H9 (cell line): ENCODE data around the gene ZC3H12D. TPM values are rescaled to one million over a fixed set of nuclear protein-coding genes. Genes with fewer than 3 reads are reported as not detected.

Experiments used
- DNase-seq: peaks from one replicate; pipeline ENCODE4 v3.0.0-alpha.2; 2017
- H2AFZ ChIP-seq: one replicate; pipeline ENCODE4 v1.6.1; 2013; ENCODE audit warnings: mild to moderate bottlenecking, low read length, control low read depth, moderate library complexity
- H2AK5ac ChIP-seq: 2 replicates; pipeline ENCODE4 v1.6.1; 2013; ENCODE audit warnings: low read length, control low read depth, mixed read lengths; ENCODE audit not compliant: insufficient read length
- H2BK120ac ChIP-seq: one replicate; pipeline ENCODE4 v1.6.1; 2013; ENCODE audit warnings: low read depth, mild to moderate bottlenecking, low read length, control low read depth, inconsistent platforms; ENCODE audit not compliant: poor library complexity, severe bottlenecking
- H2BK12ac ChIP-seq: 2 replicates; pipeline ENCODE4 v1.6.1; 2013; ENCODE audit warnings: low read length, control low read depth, mixed read lengths, low read depth; ENCODE audit not compliant: insufficient read length
- H2BK15ac ChIP-seq: 2 replicates; pipeline ENCODE4 v1.6.1; 2013; ENCODE audit warnings: low read depth, low read length, control low read depth
- H2BK20ac ChIP-seq: one replicate; pipeline ENCODE4 v1.6.1; 2013; ENCODE audit warnings: low read depth, mild to moderate bottlenecking, low read length, control low read depth, inconsistent platforms; ENCODE audit not compliant: poor library complexity, severe bottlenecking
- H2BK5ac ChIP-seq: 2 replicates; pipeline ENCODE4 v1.6.1; 2013; ENCODE audit warnings: low read length, control low read depth, mixed read lengths; ENCODE audit not compliant: insufficient read length
- H3K14ac ChIP-seq: 2 replicates; pipeline ENCODE4 v1.6.1; 2013; ENCODE audit warnings: low read length, control low read depth; ENCODE audit not compliant: insufficient read depth
- H3K18ac ChIP-seq: 2 replicates; pipeline ENCODE4 v1.6.1; 2013; ENCODE audit warnings: low read depth, mild to moderate bottlenecking, mixed read lengths, low read length, control low read depth; ENCODE audit not compliant: insufficient read length
- H3K23ac ChIP-seq: 2 replicates; pipeline ENCODE4 v1.6.1; 2013; ENCODE audit warnings: low read length, control low read depth, mixed read lengths, low read depth; ENCODE audit not compliant: insufficient read length
- H3K23me2 ChIP-seq: 2 replicates; pipeline ENCODE4 v1.6.1; 2013; ENCODE audit warnings: low read depth, mild to moderate bottlenecking, mixed read lengths, low read length, control low read depth; ENCODE audit not compliant: insufficient read length, poor library complexity, severe bottlenecking
- H3K27ac ChIP-seq: 2 replicates; pipeline ENCODE4 v1.5.1; 2013; ENCODE audit warnings: low read length, control low read depth, mixed read lengths, low read depth; ENCODE audit not compliant: insufficient read length
- H3K27me3 ChIP-seq: 2 replicates; pipeline ENCODE4 v1.6.1; 2013; ENCODE audit warnings: low read length, control low read depth, inconsistent platforms; ENCODE audit not compliant: insufficient read depth
- H3K4ac ChIP-seq: 2 replicates; pipeline ENCODE4 v1.6.1; 2013; ENCODE audit warnings: low read depth, mild to moderate bottlenecking, control low read depth, inconsistent platforms, low read length, moderate library complexity
- H3K4me1 ChIP-seq: 2 replicates; pipeline ENCODE4 v1.6.1; 2013; ENCODE audit warnings: low read length, control low read depth, inconsistent platforms; ENCODE audit not compliant: insufficient read depth
- H3K4me2 ChIP-seq: 2 replicates; pipeline ENCODE4 v1.6.1; 2013; ENCODE audit warnings: low read length, control low read depth, mixed read lengths; ENCODE audit not compliant: insufficient read length, insufficient read depth
- H3K56ac ChIP-seq: 2 replicates; pipeline ENCODE4 v1.6.1; 2013; ENCODE audit warnings: low read depth, mild to moderate bottlenecking, mixed read lengths, low read length, control low read depth; ENCODE audit not compliant: insufficient read length
- H3K79me1 ChIP-seq: 2 replicates; pipeline ENCODE4 v1.6.1; 2013; ENCODE audit warnings: low read depth, mild to moderate bottlenecking, moderate library complexity, low read length, control low read depth, inconsistent platforms; ENCODE audit not compliant: insufficient read depth, poor library complexity, severe bottlenecking
- H3K79me2 ChIP-seq: 2 replicates; pipeline ENCODE4 v1.6.1; 2013; ENCODE audit warnings: low read length, control low read depth, inconsistent platforms; ENCODE audit not compliant: insufficient read depth
- H3K9ac ChIP-seq: 2 replicates; pipeline ENCODE4 v1.6.1; 2013; ENCODE audit warnings: low read length, control low read depth, mixed read lengths; ENCODE audit not compliant: insufficient read length; ENCODE audit errors: extremely low read depth
- H3K9me3 ChIP-seq: one replicate; pipeline ENCODE4 v1.6.1; 2013; ENCODE audit warnings: low read depth, low read length, inconsistent platforms; ENCODE audit not compliant: control insufficient read depth
- H3T11ph ChIP-seq: one replicate; pipeline ENCODE4 v1.6.1; 2013; ENCODE audit warnings: mild to moderate bottlenecking, low read length, control low read depth, inconsistent platforms
- H4K20me1 ChIP-seq: one replicate; pipeline ENCODE4 v1.6.1; 2013; ENCODE audit not compliant: control insufficient read depth, insufficient read length, insufficient read depth
- H4K5ac ChIP-seq: 2 replicates; pipeline ENCODE4 v1.6.1; 2013; ENCODE audit warnings: low read depth, mild to moderate bottlenecking, mixed read lengths, low read length, control low read depth; ENCODE audit not compliant: insufficient read length
- H4K8ac ChIP-seq: replicated peaks from 2 replicates; pipeline ENCODE4 v1.6.1; 2013; ENCODE audit warnings: low read length, control low read depth, mixed read lengths, low read depth; ENCODE audit not compliant: insufficient read length
- H4K91ac ChIP-seq: 2 replicates; pipeline ENCODE4 v1.6.1; 2013; ENCODE audit warnings: low read depth, mild to moderate bottlenecking, moderate library complexity, mixed read lengths, low read length, control low read depth; ENCODE audit not compliant: insufficient read length
- H3K27ac Mint-ChIP-seq, 3 experiments: 2 replicates in 2 of 3; 3 replicates in 1 of 3; pipeline ENCODE4 v1.8.0; 2020 to 2021; ENCODE audit warnings: mixed read lengths in 3 of 3, mild to moderate bottlenecking in 1 of 3, moderate library complexity in 1 of 3
- H3K27me3 Mint-ChIP-seq: 2 replicates; pipeline ENCODE4 v1.8.0; 2021; ENCODE audit warnings: low read depth, mild to moderate bottlenecking, moderate library complexity, mixed read lengths
- H3K36me3 Mint-ChIP-seq, 3 experiments: 2 replicates in 2 of 3; 3 replicates in 1 of 3; pipeline ENCODE4 v1.8.0; 2020 to 2021; ENCODE audit warnings: low read depth in 3 of 3, mixed read lengths in 3 of 3; ENCODE audit not compliant: insufficient read depth in 1 of 3
- H3K4me1 Mint-ChIP-seq, 2 experiments: 2 replicates each; pipeline ENCODE4 v1.8.0; 2020; ENCODE audit warnings: mixed read lengths in 2 of 2
- H3K4me3 Mint-ChIP-seq, 2 experiments: 2 replicates in 1 of 2; 3 replicates in 1 of 2; pipeline ENCODE4 v1.8.0; 2020 to 2021; ENCODE audit warnings: mild to moderate bottlenecking in 2 of 2, mixed read lengths in 2 of 2, moderate library complexity in 1 of 2
- H3K9me3 Mint-ChIP-seq, 2 experiments: 2 replicates in 1 of 2; 3 replicates in 1 of 2; pipeline ENCODE4 v1.8.0; 2020; ENCODE audit warnings: mild to moderate bottlenecking in 2 of 2, mixed read lengths in 2 of 2, moderate library complexity in 1 of 2
- WGBS: extraction: QIAGEN DNeasy Blood & Tissue Kit; methylation state at CpG from one replicate; pipeline ENCODE4 v1.1.7; 2013; ENCODE audit warnings: missing lambda C conversion rate, low lambda C conversion rate, mixed read lengths; ENCODE audit not compliant: insufficient read length; ENCODE audit errors: extremely low coverage; 5-methylcytosine and 5-hydroxymethylcytosine counted together
- total RNA-seq: library from RNA; stranded (reverse); gene quantifications from 2 replicates; pipeline ENCODE4 v1.2.1, GENCODE V29; 2021
- TF ChIP-seq, protein P1 (sequence below): fragments of 200-600 bp; sonication (generic); conservative IDR thresholded peaks from 3 replicates; pipeline ENCODE4 v1.8.0; 2021; ENCODE audit warnings: antibody characterized with exemption, mild to moderate bottlenecking

The ZC3H12D gene
- total RNA-seq, 1 experiment from 2014 or later: 0.07 TPM

- no peak overlapping the region for H3K4me3 Mint-ChIP-seq
- Histone ChIP-seq H3K27me3 (no peaks in the 10 kb centered on the region), H2BK15ac (no peak overlapping the region), H3K23ac (no peak overlapping the region), H3K56ac (no peak overlapping the region), H3K9ac (no peak overlapping the region), H4K5ac (no peak overlapping the region), H4K91ac (no peak overlapping the region), H2BK120ac (no peak overlapping the region), H3K4ac (no peak overlapping the region), H3K18ac (no peak overlapping the region), H3K79me2 (no peaks in the 10 kb centered on the region), H3K14ac (no peak overlapping the region), H3K23me2 (no peaks in the 10 kb centered on the region), H2BK5ac (no peak overlapping the region), H3K4me1 (no peaks in the 10 kb centered on the region), H2AFZ (no peak overlapping the region), H3K9me3 (no peaks in the 10 kb centered on the region), H2AK5ac (no peak overlapping the region), H2BK20ac (no peak overlapping the region), H3K27ac (no peak overlapping the region), H4K20me1 (no peaks in the 10 kb centered on the region), H3T11ph (no peak overlapping the region), H3K79me1 (no peaks in the 10 kb centered on the region), H3K4me2 (no peak overlapping the region), H4K8ac (no peak overlapping the region), H2BK12ac (no peak overlapping the region)
- H3K27me3 Mint-ChIP-seq: no peaks in the 10 kb centered on the region
- no peak overlapping the region for H3K27ac Mint-ChIP-seq
- H3K4me1 Mint-ChIP-seq: no peaks in the 10 kb centered on the region
- DNase-seq: no peak
- peaks cover 19 to 53% (median 50%) of the 10 kb centered on the region in 3 experiments; a peak in 6 of 7 replicates for H3K36me3 Mint-ChIP-seq
- TF ChIP-seq, protein P1, sequence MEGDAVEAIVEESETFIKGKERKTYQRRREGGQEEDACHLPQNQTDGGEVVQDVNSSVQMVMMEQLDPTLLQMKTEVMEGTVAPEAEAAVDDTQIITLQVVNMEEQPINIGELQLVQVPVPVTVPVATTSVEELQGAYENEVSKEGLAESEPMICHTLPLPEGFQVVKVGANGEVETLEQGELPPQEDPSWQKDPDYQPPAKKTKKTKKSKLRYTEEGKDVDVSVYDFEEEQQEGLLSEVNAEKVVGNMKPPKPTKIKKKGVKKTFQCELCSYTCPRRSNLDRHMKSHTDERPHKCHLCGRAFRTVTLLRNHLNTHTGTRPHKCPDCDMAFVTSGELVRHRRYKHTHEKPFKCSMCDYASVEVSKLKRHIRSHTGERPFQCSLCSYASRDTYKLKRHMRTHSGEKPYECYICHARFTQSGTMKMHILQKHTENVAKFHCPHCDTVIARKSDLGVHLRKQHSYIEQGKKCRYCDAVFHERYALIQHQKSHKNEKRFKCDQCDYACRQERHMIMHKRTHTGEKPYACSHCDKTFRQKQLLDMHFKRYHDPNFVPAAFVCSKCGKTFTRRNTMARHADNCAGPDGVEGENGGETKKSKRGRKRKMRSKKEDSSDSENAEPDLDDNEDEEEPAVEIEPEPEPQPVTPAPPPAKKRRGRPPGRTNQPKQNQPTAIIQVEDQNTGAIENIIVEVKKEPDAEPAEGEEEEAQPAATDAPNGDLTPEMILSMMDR: no peak
- no CpG with 5 or more reads among the region's 3 CpGs for WGBS
- H3K9me3 Mint-ChIP-seq: no peaks in the 10 kb centered on the region
These were observed 81.3 kb downstream of the ZC3H12D start for GRCh38 chr6:149403534-149403933.
